Left lung (tissue), 10 donors: ENCODE measurements around the gene HRK. TPM values are rescaled to one million over a fixed set of nuclear protein-coding genes. Genes with fewer than 3 reads are reported as not detected.

ENCODE experiments used
- ATAC-seq: fragments of 200-7000 bp; cut with Tn5 transposase; one replicate; pipeline ENCODE4 v1.9.1; 2020; ENCODE audit warnings: moderate library complexity
- DNase-seq, 4 donors: peaks; one replicate each; pipeline ENCODE4 v3.0.0-alpha.2; 2013 to 2020
- H3K27ac ChIP-seq, 2 donors: fragments of 200-600 bp; sonication (generic) in 1 of 2; one replicate each; pipeline versions ENCODE4 v1.5.0 to v1.8.0; 2020 to 2021
- H3K27me3 ChIP-seq, 2 donors: fragments of 200-600 bp; sonication (generic) in 1 of 2; one replicate each; pipeline versions ENCODE4 v1.5.0 to v1.8.0; 2020 to 2021
- H3K36me3 ChIP-seq, 2 donors: fragments of 200-600 bp; sonication (generic) in 1 of 2; one replicate each; pipeline versions ENCODE4 v1.5.0 to v1.8.0; 2020 to 2021
- H3K4me1 ChIP-seq, 2 donors: fragments of 200-600 bp; one replicate each; pipeline ENCODE4 v1.8.0; 2021
- H3K4me3 ChIP-seq, 2 donors: fragments of 200-600 bp; sonication (generic) in 1 of 2; one replicate each; pipeline versions ENCODE4 v1.5.0 to v1.8.0; 2020 to 2021; ENCODE audit warnings: mild to moderate bottlenecking in 1 of 2
- H3K9me3 ChIP-seq, 2 donors: fragments of 200-600 bp; sonication (generic) in 1 of 2; one replicate each; pipeline versions ENCODE4 v1.5.0 to v1.8.0; 2020 to 2021
- CTCF ChIP-seq, 2 donors: fragments of 200-600 bp; sonication (generic) in 1 of 2; IDR thresholded peaks; one replicate each; pipeline versions ENCODE4 v1.5.0 to v1.8.0; 2021; ENCODE audit warnings: antibody characterized with exemption in 2 of 2
- intact Hi-C, 2 donors: fragments of 100-400 bp; cut with DNase I; formaldehyde crosslinking; loops; one replicate each; pipeline versions ENCODE4 v1.11.2 to v1.14.2; 2022
- polyA plus RNA-seq, 6 donors: library from polyadenylated mRNA; unstranded; fragments of 120-200 nt; gene quantifications; one replicate each; pipeline ENCODE4 v1.2.1, GENCODE V29; 2013; ENCODE audit not compliant: insufficient read length in 6 of 6
- total RNA-seq, 2 donors: library from RNA; stranded (reverse); fragmentation: NEBNext Ultra II Directional; extraction: Animal tissue kit (Norgen Biotek cat#: 25700); gene quantifications; one replicate each; pipeline ENCODE4 v1.2.1, GENCODE V29; 2021
- donor health status: DM: no; HTN: yes; CAD: no.
- donor health status: DM: no; HTN: no; CAD: no.

HRK gene
- total and polyA plus RNA-seq, 8 donors = 0.06 to 0.34 (median 0.15) TPM

- no peaks in the 10 kb centered on the region for H3K27me3 ChIP-seq
- ATAC-seq (no peak), DNase-seq (no peak)
- peaks cover 0 to 20% of the 10 kb centered on the region in 2 donors for H3K4me1 ChIP-seq
- no peak overlapping the region for H3K4me3 ChIP-seq
- TF ChIP-seq CTCF (IDR thresholded peaks at IDR 0.05) = no peak
- no peaks in the 10 kb centered on the region for H3K9me3 ChIP-seq
- intact Hi-C loops = no loop called here
- no peak overlapping the region for H3K27ac ChIP-seq
- peaks cover 0 to 21% of the 10 kb centered on the region in 2 donors for H3K36me3 ChIP-seq
Measured at GRCh38 chr12:116926283-116927243, 45.3 kb upstream of the HRK start.

GRCh38 chr12:116924558-116925453, 43.6 kb upstream of the HRK start:
- Histone ChIP-seq H3K27ac (no peak overlapping the region), H3K4me3 (no peak overlapping the region), H3K4me1 (peaks cover under 1 to 15% of the 10 kb centered on the region in 2 donors), H3K9me3 (no peaks in the 10 kb centered on the region), H3K36me3 (peaks cover 0 to 20% of the 10 kb centered on the region in 2 donors), H3K27me3 (no peaks in the 10 kb centered on the region)
- TF ChIP-seq CTCF (IDR thresholded peaks at IDR 0.05) = no peak
- ATAC-seq = no peak
- intact Hi-C loops = no loop called here
- DNase-seq = no peak

- Histone ChIP-seq H3K4me1 (peaks cover 10 to 15% of the 10 kb centered on the region in 2 donors), H3K27me3 (no peaks in the 10 kb centered on the region), H3K27ac (no peak overlapping the region), H3K36me3 (no peaks in the 10 kb centered on the region), H3K4me3 (no peak overlapping the region), H3K9me3 (no peaks in the 10 kb centered on the region)
- DNase-seq = no peak
- intact Hi-C loops = no loop called here
- ATAC-seq = no peak
- no peak for TF ChIP-seq CTCF (IDR thresholded peaks at IDR 0.05)
Measured at GRCh38 chr12:116922194-116922897, 41.1 kb upstream of the HRK start.

- H3K4me1 ChIP-seq = peaks cover 14 to 18% of the 10 kb centered on the region in 2 donors
- intact Hi-C loops = no loop called here
- no peak overlapping the region for H3K27ac ChIP-seq
- H3K4me3 ChIP-seq = no peak overlapping the region
- DNase-seq (no peak), ATAC-seq (no peak)
- H3K27me3 ChIP-seq = no peaks in the 10 kb centered on the region
- H3K9me3 ChIP-seq = no peaks in the 10 kb centered on the region
- no peak for TF ChIP-seq CTCF (IDR thresholded peaks at IDR 0.05)
- no peaks in the 10 kb centered on the region for H3K36me3 ChIP-seq
Measured at GRCh38 chr12:116920939-116921338, 39.7 kb upstream of the HRK start.
